OCI-LY7 (cell line): Measurements from ENCODE around the gene LCNL1. TPM values are rescaled to one million over a fixed set of nuclear protein-coding genes. Genes with fewer than 3 reads are reported as not detected.

ENCODE experiments used
- BruUV-seq: library from RNA; stranded (reverse); fragments of 400-500 nt; replicated peaks from 2 replicates; lab custom pipeline; 2021; lab: Mats Ljungman, UMichigan
- CTCF ChIA-PET: fragments of 300-600 bp; sonication (Branson Sonifier 250); formaldehyde crosslinking; loops from one replicate; lab custom pipeline; 2022; ENCODE audit warnings: antibody characterized with exemption; ENCODE audit not compliant: unreplicated experiment; lab: Charles Lee
- POLR2A ChIA-PET: fragments of 300-600 bp; sonication (Branson Sonifier 250); formaldehyde crosslinking; loops from one replicate; lab custom pipeline; 2022; ENCODE audit warnings: antibody characterized with exemption; lab: Charles Lee
- DNase-seq: peaks from one replicate; pipeline ENCODE4 v3.0.0-alpha.2; 2015; ENCODE audit warnings: low spot score
- H2AFZ ChIP-seq: fragments of 200-600 bp; sonication (generic), shearing (Covaris generic); 2 replicates; pipeline ENCODE4 v1.6.1; 2014; ENCODE audit warnings: mild to moderate bottlenecking, antibody characterized with exemption, low read length, moderate library complexity
- H3K27ac ChIP-seq: fragments of 200-600 bp; sonication (generic); 2 replicates; pipeline ENCODE4 v1.5.1; 2014; ENCODE audit warnings: mixed run types, low read depth, mild to moderate bottlenecking, moderate library complexity, low read length, inconsistent platforms; ENCODE audit not compliant: poor library complexity, severe bottlenecking
- H3K36me3 ChIP-seq: fragments of 200-600 bp; sonication (generic); 2 replicates; pipeline ENCODE4 v1.6.1; 2014; ENCODE audit warnings: mild to moderate bottlenecking, antibody characterized with exemption, low read length, moderate library complexity, mixed read lengths; ENCODE audit not compliant: insufficient read depth
- H3K4me1 ChIP-seq: fragments of 200-600 bp; sonication (generic); 2 replicates; pipeline ENCODE4 v1.5.1; 2014; ENCODE audit warnings: mild to moderate bottlenecking, low read length; ENCODE audit not compliant: insufficient read depth, poor library complexity, severe bottlenecking
- H3K4me2 ChIP-seq: fragments of 200-600 bp; sonication (generic); 2 replicates; pipeline ENCODE4 v1.6.1; 2014; ENCODE audit warnings: mild to moderate bottlenecking, low read length
- H3K4me3 ChIP-seq: fragments of 200-600 bp; sonication (generic); 2 replicates; pipeline ENCODE4 v1.5.1; 2014; ENCODE audit warnings: mild to moderate bottlenecking, low read depth, low read length; ENCODE audit not compliant: poor library complexity, severe bottlenecking
- H3K79me2 ChIP-seq: fragments of 200-600 bp; sonication (generic); 2 replicates; pipeline ENCODE4 v1.6.1; 2016; ENCODE audit warnings: low read depth, mild to moderate bottlenecking, low read length, moderate library complexity, mixed read lengths; ENCODE audit not compliant: insufficient read depth
- H3K9me2 ChIP-seq: fragments of 200-600 bp; sonication (generic); 2 replicates; pipeline ENCODE4 v1.6.1; 2016; ENCODE audit warnings: mild to moderate bottlenecking, low read length, mixed read lengths; ENCODE audit not compliant: insufficient read depth
- H3K9me3 ChIP-seq: fragments of 200-600 bp; sonication (generic); 2 replicates; pipeline ENCODE4 v1.6.1; 2014; ENCODE audit warnings: mild to moderate bottlenecking, mixed run types, low read length, mixed read lengths
- H4K20me1 ChIP-seq: fragments of 200-600 bp; sonication (generic); 2 replicates; pipeline ENCODE4 v1.6.1; 2014; ENCODE audit warnings: mild to moderate bottlenecking, antibody characterized with exemption, low read length, moderate library complexity, mixed read lengths; ENCODE audit not compliant: insufficient read depth
- EZH2phosphoT487 ChIP-seq: fragments of 200-600 bp; sonication (generic); IDR thresholded peaks from 2 replicates; pipeline ENCODE4 v1.6.1; 2018; ENCODE audit warnings: low read depth, borderline replicate concordance, mild to moderate bottlenecking, mixed run types, antibody characterized with exemption, low read length, moderate library complexity, mixed read lengths
- intact Hi-C: fragments of 100-400 bp; cut with micrococcal nuclease; formaldehyde crosslinking; loops from one replicate; pipeline ENCODE4 v1.10.0; 2022; ENCODE audit not compliant: unreplicated experiment
- total RNA-seq, 2 experiments: library from RNA; depleted of rRNA in 1 of 2; stranded (reverse); fragments of >200 nt in 1 of 2; shearing (Covaris generic) in 1 of 2; gene quantifications; 2 replicates each; pipeline ENCODE4 v1.2.3, GENCODE V29; 2014 to 2022
- TF ChIP-seq, protein P1 (sequence below): fragments of 200-600 bp; sonication (generic); conservative IDR thresholded peaks from 2 replicates; pipeline ENCODE4 v1.5.1; 2014; ENCODE audit warnings: mild to moderate bottlenecking, antibody characterized with exemption, low read length, moderate library complexity, mixed read lengths

The LCNL1 gene
- total RNA-seq, 2 experiments from 2014 or later, result not detected

DNA sequence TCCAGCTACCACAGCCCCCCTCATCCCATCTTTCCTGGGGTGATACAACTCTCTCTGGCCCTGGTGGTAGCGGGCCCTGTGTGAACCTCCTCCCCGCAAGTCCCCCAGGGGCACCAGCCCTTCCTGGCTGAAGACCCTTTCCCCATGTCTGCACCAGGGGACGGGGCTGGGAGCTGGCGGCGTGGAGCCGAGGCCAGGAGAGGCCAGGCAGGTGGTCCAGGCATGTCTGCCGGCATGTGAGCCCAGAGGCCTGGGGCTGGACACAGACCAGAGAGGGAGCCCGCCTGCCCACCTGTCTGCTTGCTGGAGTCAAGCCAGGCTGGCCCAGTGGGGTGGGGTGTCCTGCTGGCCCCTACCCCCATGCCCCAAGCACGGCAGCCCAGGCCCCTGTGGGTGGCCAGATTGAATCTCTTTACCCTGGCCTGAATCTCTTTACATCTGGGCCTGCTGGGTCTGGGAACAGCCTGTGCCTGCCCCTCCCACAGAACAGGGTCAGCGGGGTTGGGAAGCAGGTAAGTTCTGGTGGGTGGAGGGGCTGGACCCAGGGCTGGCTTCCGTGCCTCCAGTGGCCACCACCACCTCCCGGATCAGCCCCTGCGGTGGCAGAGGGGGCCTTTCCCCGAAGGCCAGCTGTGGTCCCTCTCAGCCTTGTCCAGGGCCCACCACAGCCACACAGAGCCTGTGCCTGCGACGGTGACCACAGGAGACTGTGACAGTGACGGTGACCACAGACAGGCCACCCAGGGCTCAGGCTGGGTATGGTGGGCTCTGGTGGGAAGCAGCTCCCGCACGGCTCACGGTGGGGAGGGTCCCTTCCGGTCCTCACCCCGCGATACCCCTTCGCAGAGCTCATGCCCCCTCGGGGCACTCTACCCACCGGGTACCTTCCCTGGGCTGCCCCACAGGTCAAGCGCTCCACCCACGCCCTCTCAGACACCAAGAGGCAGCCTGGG lies 23.6 kb upstream of the LCNL1 start:
- no peak overlapping the region for H3K4me3 ChIP-seq
- H3K36me3 ChIP-seq, result no peaks in the 10 kb centered on the region
- no peak overlapping the region for H2AFZ ChIP-seq
- intact Hi-C loops, result no loop called here
- BruUV-seq, result no TSS peak
- ChIA-PET CTCF (interaction anchor here (0.6 kb wide), 4 partner anchors 16 to 1034 kb away, joined by 3 to 14 read pairs (median 7); no protein-coding TSS in a partner anchor), POLR2A (no interaction called here)
- no peak for DNase-seq
- H3K9me2 ChIP-seq, result no peaks in the 10 kb centered on the region
- no peaks in the 10 kb centered on the region for H3K9me3 ChIP-seq
- H4K20me1 ChIP-seq, result no peaks in the 10 kb centered on the region
- H3K27ac ChIP-seq, result no peak overlapping the region
- no peak for TF ChIP-seq EZH2phosphoT487
- TF ChIP-seq, protein P1, sequence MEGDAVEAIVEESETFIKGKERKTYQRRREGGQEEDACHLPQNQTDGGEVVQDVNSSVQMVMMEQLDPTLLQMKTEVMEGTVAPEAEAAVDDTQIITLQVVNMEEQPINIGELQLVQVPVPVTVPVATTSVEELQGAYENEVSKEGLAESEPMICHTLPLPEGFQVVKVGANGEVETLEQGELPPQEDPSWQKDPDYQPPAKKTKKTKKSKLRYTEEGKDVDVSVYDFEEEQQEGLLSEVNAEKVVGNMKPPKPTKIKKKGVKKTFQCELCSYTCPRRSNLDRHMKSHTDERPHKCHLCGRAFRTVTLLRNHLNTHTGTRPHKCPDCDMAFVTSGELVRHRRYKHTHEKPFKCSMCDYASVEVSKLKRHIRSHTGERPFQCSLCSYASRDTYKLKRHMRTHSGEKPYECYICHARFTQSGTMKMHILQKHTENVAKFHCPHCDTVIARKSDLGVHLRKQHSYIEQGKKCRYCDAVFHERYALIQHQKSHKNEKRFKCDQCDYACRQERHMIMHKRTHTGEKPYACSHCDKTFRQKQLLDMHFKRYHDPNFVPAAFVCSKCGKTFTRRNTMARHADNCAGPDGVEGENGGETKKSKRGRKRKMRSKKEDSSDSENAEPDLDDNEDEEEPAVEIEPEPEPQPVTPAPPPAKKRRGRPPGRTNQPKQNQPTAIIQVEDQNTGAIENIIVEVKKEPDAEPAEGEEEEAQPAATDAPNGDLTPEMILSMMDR, result no peak
- no peaks in the 10 kb centered on the region for H3K4me1 ChIP-seq
- H3K79me2 ChIP-seq, result no peaks in the 10 kb centered on the region
- H3K4me2 ChIP-seq, result no peak overlapping the region

DNA sequence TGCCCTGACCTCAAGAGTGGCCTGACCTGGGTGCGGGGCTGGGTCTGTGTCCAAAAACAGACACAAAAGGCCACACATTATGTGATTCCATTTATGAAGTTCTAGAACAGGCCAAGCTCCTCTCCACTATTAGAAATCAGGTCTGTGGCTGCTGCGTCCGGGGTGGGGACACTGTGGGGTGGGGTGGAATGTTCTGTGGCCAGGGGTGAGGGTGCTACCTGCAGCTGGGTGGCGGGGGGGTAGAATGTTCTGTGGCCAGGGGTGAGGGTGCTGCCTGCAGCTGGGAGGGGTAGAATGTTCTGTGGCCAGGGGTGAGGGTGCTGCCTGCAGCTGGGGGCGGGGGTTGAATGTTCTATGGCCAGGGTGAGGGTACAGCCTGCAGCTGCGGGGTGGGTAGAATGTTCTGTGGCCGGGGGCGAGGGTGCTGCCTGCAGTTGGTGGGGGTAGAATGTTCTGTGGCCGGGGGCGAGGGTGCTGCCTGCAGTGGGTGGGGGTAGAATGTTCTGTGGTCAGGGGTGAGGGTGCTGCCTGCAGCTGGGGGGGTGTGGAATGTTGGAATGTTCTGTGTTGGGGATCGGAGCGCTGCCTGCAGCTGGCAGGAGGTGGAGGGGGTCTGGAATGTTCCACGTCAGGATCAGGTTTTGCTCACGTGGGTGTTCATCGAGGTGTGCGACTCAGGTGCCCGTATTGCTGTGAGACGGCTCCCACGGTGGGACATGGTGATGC lies 22.4 kb upstream of the LCNL1 start:
- no peaks in the 10 kb centered on the region for H3K4me1 ChIP-seq
- no peak overlapping the region for H3K4me2 ChIP-seq
- H3K79me2 ChIP-seq, result no peaks in the 10 kb centered on the region
- H3K9me3 ChIP-seq, result no peaks in the 10 kb centered on the region
- no peaks in the 10 kb centered on the region for H3K36me3 ChIP-seq
- POLR2A ChIA-PET, result no interaction called here
- CTCF ChIA-PET, result interaction anchor here (0.6 kb wide), 3 partner anchors 32 to 1033 kb away, joined by 6 to 14 read pairs (median 8); no protein-coding TSS in a partner anchor
- H4K20me1 ChIP-seq, result no peaks in the 10 kb centered on the region
- no peak for DNase-seq
- BruUV-seq, result no TSS peak
- no peak overlapping the region for H3K27ac ChIP-seq
- no peak overlapping the region for H2AFZ ChIP-seq
- H3K9me2 ChIP-seq, result no peaks in the 10 kb centered on the region
- intact Hi-C loops, result no loop called here
- H3K4me3 ChIP-seq, result no peak overlapping the region
- no peak for TF ChIP-seq EZH2phosphoT487
- TF ChIP-seq, protein P1, result no peak
